HG03196 (cell line): ENCODE measurements around the gene CCDC6.
"Not testable (repeated sequence)": the region's sequence is repeated elsewhere in the genome, so short reads cannot be mapped to it uniquely, and the experiment has no call there.

Experiments
- ATAC-seq: cut with Tn5 transposase; IDR thresholded peaks from one replicate; pipeline ENCODE4 v1.9.1; 2021; ENCODE audit not compliant: unreplicated experiment

Gene CCDC6

DNA sequence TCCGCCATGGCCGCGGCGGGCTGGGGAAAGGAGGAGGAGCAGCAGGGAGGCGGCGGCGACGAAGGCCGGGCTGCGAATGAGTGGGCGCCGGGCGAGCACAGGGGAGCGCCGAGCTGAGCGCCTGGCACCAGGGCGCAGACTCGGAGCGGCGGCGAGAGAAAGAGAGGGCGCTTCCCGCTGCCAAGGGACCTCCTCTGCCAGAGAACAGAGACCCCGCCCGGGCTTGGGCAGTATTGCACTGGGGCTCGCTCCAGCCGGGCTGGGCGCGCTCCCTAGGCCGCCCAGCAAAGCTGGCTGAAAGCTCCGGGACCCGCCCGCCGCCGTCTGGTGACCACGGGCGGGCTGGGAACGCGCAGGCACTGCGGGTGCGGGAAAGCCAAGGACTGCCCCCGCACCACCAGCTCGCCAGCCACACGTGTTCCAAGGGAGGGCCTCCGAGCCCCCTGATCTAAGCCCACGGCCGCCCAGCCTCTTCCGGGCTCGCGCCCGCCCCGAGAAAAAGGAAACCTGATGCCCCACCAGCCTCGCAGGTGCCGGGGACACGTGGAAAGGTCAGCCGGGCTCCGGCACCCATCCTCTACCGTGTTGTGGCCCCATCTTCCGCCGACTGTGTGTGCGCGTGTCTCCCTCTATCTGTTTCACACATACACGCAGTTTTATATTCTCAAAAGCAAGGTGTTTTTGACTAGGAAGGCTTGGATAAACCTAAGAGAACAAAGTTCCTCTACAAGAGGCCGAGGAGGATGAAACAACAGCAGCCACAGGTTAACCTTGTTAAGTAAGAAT lies at the start of gene CCDC6:
Gene CCDC6, minus strand, starts transcription at position 140 of the 786 bp plus-strand sequence. Its CDS starts 132 bp downstream, at position 8.
- peak; percentile 82 for ATAC-seq

DNA sequence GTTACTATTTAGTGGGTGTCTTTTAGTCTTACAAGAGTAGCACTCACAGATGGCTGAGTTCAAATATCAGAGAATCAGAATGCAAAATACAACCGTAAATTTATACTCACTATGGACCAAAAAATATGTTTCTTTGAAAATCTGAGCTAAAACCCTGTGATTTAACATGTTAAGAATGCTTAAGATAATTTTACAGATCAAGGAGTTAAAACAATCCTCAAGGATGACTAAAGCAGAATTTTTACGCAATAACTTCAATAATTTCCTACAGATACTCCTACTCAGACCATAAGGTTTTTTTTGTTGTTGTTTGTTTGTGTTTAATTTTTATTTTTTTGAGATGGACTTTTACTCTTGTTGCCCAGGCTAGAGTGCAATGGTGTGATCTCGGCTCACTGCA lies 47.9 kb upstream of the CCDC6 start:
- no peak for ATAC-seq

DNA sequence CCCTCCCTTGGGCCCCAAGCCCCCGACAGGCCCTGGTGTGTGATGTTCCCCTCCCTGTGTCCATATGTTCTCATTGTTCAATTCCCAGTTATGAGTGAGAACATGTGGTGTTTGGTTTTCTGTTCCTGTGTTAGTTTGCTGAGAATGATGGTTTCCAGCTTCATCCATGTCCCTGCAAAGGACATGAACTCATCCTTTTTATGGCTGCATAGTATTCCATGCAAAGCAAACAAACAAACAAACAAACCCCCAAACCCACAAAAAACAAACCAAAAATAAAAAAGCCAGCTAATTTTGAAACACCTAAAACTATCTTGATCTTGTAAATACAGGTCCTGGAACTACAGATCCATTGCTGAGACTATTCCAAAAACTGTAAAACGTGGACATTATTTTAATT lies 47.4 kb upstream of the CCDC6 start:
- ATAC-seq, result not testable (repeated sequence)

DNA sequence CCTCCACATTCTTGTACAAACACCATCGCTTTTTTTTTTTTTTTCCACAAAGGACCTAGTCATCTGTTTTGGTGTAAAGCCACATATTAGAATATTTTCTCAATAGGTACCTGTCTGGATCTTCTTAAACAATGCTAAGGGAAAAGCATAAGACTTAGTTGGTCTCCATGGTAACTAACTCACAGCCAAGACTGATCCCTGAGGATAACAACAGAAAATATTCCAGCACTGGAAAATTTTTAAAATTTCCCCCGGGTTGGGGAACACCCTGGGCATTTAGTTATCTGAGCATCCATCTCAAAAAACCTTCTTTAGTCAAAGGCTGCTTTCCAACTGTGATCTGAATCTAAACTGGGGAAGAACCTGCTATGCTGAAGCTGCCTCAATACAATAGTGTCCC lies 43.7 kb upstream of the CCDC6 start:
- ATAC-seq, result no peak

DNA sequence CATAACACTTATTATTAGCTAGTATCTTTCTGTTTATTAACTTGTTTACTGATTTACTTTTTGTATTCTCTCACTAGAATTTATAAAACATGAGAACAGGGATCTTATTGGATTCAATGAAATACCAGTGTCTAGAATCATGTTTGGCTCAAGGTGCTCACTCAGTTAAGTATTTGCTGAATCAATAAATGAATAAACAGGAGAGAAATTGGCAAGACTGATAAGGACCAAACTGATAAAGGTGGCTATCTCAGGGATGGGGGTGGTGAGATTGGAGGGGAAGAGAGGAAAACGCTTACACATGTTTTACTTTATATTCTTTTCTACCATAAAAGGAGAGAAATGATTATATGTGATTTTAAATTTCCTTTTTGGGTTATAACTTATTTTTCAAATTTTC lies 43.3 kb upstream of the CCDC6 start:
- no peak for ATAC-seq

DNA sequence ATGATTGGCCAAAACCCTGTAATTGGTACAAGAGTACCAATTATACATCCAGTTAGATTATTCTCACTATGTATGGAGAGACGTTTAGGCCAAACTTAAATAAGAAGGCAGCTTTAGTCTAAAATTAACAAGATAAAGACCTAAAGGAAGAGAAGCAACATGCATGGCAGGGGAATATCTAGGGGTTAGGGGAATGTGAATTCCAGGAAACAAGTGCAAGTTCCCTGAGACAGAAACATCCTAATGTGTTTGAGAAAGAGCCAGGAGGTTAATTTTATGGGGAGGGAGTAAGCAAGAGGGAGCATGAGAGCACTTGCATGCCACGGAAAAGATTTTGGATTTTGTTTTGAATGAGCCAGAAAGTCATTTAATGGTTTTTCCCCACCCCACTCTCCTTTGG lies 39.6 kb upstream of the CCDC6 start:
- ATAC-seq, result no peak

DNA sequence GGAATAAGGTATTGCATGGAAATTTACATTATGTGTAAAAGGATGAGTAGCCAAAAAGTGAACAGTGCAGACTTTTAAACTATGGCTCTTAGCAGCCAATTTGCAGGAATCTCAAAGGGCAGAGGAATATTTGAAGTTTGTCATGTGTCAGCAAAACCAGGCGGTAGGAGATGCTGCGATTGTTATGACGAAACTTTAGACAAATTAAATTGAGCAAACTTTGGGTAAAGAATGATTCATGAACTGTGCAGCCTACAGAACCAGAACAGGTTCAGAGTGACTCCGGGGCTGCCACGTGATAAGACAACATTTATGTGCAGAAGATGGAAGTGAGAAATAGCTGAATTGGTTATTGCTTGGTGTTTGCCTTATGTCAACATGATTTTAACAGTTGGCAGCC lies 39.2 kb upstream of the CCDC6 start:
- ATAC-seq, result no peak

DNA sequence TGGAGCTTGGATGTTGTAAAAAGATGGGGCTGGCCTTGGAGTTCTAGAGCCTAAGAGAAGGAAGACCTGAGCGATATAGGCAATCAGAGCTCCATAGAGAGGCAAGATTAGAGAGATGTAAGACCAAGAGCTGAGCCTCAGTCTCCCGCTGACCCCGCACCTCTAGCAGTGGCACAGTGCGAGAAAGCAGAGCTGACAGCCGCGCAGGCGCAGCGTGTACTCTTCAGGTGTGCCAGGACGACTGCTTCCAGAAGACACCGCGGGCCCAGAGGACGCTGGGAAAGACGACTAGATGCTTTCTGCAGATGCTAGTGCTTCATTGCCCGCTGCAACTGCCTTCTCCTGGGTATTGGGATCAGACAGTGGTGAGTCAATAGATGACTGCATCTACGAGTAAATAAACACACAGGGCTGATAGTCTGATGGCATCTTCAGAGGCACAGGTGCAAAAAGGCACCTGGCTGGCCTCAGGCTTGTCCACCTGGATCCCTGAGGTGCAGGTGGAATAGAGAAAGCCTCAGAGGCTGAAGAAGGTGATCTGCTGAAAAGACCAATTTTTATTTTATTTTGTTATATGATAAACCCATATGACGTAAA lies 38.1 kb upstream of the CCDC6 start:
- no peak for ATAC-seq

DNA sequence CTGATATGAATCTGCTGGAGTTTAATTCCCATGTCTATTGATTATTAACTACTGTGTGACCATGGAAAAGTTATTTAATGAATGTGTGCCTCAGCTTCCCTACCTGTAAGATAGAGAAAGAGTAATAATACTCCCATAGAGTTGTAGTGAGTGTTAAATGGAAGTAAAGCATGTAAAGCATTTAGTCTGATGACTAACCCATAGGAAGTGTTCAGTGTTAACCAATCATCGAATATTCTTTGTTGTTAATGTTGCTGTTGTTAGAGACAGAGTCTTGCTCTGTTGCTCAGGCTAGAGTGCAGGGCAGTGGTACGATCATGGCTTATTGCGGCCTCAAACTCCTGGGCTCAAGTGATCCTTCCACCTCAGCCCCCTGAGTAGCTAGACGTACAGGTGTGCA lies 36.2 kb upstream of the CCDC6 start:
- ATAC-seq, result no peak

DNA sequence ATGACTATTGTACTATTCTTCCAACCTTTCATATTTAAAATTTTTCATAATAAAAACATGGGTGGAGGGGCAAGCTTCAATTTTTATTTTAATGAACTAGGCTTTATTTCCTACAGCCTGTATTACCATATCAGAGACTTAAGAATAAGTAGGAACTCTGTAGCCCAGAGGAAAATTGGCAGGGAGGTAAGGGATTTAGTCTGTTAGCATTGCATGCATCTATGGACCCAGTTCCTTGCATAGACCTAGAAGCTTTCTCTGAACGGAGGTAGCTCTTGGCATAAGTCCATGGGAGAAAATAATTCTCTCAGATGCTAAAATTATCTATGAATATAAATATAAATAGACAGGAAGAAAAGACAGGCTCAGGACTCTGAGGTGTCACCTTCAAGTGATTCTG lies 31.4 kb upstream of the CCDC6 start:
- ATAC-seq, result no peak

DNA sequence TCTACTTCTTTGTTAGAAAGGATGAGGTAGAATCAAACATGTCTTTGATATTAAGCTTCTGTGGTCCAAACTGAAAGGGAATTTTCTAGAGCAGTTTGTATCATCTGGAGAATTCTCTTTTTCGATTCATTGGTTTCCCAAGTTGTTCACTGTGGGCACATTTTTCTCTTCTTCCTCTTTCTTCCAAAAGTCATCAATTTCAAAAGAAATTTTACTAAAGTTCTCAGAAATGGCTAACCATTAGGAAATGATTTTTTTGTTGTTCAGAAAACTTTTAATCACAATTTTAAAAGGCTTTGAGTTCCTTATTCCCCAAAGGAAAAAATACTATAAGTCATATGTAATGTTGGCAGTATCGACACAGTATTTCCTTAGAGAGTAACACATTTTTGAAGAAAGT lies 28.3 kb upstream of the CCDC6 start:
- ATAC-seq, result no peak

DNA sequence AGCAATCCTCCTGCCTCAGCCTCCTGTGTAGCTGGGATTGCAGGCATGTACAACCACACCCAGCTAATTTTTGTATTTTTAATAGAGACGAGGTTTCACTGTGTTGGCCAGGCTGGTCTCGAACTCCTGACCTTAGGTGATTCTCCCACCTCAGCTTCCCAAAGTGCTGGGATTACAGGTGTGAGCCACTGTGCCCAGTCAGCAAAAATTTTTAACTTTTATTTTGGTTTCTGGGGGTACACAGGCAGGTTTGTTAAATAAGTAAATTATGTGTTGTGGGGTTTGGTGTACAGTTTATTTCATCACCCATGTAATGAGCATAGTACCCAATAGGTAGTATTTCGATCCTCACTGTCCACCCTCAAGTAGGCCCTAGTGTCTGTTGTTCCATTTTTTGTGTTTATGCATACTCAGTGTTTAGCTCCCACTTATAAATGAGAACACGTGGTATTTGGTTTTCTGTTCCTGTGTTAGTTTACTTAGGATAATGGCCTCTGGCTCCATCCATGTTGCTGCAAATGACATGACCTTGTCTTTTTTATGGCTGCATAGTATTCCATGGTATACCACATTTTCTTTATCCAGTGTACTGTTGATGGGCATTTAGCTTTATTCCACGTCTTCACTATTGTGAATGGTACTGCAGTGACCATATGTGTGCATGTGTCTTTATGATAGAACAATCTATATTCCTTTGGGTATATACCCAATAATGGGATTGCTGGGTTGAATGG lies 24.6 kb upstream of the CCDC6 start:
- ATAC-seq, result not testable (repeated sequence)

DNA sequence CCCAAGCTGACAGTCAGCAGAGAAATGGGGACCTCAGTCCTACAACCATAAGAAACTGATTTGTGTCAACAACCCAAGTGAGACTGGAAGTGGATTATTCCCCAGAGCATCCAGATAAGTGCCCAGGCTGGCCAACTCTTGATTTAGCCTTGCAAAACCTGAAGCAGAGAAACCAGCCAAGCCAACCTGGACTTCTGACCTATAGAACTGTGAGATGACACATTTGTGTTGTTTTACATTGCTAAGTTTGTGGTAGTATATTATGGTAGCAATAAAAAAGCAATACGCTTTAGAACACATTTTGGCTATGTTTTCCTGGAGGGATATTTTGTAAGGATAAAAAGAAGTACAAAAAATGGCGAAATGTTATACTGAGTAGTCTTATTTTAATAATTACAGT lies 19.7 kb upstream of the CCDC6 start:
- no peak for ATAC-seq

DNA sequence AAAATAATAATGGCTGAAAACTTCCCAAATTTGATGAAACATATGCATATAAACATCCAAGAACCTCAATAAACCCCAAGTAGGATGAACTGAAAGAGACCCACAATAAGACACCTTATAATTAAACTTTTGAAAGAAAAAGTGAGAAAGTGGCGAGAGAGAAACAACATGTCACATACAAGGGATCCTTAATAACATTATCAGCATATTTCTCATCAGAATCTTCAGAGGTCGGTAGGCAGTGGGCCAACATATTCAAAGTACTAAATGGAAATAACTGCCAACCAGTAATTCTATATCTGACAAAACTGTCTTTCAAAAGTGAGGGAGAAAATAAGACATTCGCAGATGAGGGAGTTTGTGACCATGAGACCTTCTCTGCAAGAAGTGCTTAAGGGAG lies 16.6 kb upstream of the CCDC6 start:
- no peak for ATAC-seq

DNA sequence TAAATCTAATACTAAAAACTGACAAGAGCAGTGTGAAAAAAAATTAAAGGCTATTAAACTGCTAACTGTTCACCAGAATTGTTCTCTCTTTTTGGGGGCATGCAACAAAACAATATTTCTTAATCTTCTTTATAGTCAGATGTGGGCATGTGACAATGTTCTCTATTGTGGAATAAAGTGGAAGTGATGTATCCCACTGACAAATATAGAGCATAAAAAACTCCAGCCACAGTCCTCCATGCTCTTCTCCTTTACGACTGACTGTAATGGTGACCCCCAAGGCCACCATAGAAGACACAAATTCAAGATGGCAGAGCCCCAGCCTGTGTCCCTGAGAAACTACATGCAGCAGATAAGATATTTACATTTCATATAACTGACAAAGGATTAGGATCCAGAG lies 11.6 kb upstream of the CCDC6 start:
- no peak for ATAC-seq

DNA sequence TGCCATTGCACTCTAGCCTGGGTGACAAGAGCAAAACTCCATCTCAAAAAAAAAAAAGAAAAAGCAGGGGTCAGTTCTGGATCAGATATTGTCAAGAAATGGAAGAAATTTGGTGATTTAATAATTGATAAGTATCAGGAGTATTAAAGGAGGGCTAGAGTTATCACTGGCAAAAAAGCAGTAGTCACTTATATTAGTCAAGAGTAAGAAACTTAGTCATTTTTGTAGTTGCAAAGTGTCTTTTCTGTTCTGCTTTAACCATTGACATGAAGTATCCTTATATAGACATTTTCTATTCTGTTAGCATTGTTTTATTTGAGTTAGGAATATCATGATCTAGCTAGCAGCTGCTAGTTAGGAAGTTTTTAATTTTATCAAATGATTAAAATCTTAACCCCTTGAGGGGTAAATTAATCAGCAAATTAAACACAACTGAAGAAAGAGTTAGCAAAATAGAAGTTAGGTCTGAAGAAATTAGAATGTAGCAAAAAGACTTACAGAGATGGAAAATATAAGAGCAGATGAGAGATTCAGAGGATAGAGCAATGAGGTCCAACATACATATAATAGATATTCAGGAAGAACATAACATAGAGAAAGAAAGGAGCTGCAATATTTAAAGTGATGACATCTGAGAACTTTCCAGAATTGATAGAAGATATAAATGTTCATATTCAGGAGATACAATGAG lies 7.3 kb upstream of the CCDC6 start:
- no peak for ATAC-seq

DNA sequence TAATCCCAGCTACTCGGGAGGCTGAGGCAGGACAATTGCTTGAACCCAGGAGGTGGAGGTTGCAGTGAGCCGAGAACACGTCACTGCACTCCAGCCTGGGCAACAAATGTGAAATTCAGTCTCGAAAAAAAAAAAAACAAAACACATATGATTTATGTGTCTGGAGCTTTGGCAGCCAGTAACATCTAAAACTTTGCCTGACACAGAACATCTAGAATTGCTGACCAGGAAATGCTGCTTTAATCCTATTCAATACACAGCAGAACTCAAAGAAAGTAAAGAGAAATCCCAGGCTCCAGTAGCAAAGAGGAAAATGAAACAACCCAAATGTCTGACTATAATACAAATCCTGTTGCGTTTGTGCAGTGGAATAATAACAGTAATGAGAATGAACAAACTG lies 4.5 kb upstream of the CCDC6 start:
- ATAC-seq, result no peak

DNA sequence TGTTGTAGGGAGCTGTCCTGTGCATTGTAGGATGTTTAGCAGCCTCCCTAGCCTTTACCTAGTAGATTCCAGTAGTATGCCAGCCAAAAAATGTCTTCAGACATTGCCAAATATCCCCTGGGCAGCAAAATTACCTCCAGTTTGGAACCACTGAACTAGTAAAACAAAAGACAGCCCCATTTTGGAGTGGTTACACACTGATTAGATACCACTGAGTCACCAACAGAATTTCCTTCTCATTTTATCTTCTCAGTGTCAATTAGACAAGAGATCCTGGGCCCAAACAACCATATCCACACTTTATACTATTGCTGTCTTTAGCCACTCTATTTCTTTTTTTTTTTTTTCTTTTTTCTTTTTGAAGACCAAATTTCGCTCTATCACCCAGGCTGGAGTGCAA lies 3.5 kb upstream of the CCDC6 start:
- ATAC-seq, result no peak

DNA sequence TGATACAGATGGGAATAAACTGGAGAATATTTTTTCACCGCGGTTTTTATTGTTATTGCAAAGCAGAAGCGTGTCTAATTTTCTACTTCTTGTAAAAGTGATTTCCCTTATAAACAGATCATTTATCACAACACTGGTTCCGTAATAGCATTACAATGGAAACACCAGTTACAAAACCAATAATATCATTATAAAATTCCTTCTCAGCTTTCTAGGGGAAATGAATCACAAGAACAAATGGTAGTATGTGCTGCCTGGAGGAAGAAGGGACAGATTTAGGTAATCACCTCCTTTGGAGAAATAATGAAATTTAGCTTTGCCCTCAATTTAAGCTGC lies 2.4 kb upstream of the CCDC6 start:
- ATAC-seq, result no peak

DNA sequence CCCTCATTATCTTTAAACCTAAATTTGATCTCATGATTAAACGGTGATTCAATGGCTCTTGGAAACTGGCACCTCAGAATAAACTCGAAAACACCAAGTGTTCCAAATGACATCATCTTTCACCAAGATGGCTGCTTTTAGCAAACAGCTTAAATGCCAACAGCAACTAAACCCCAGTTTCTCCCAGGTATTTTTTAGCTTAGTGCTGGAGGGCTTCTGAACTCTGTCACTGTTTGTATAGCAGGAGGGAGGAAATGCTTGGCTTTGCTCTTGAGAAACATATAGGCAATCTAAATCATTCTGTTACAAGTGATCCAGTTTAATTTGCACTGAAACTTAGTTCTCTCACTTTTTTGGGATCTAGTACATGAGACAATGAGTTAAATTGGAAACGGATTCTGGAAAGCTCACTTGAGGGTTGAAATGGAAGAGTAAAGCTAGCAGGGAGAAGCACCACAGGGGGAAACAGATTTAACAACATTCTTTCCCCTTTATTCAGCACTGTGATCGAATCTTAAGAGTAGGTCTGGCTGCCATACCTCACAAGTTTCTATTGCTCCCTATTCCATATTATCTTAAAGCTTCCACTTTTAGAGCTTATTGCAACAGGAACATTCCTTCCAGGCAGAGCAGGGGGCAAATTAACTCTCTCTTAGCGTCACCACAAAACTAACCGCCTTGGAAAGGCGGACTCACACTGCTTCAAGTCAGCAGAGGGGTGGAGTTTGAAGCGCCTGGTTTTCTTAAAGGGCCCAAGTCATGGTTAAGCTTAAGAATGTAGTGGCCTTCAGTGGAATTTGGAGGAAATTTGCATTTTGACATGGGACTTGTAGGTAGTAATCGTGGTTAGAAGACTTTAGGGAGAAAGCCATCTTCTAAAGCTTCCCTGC lies 1.8 kb upstream of the CCDC6 start:
- ATAC-seq, result peak; percentile 26

DNA sequence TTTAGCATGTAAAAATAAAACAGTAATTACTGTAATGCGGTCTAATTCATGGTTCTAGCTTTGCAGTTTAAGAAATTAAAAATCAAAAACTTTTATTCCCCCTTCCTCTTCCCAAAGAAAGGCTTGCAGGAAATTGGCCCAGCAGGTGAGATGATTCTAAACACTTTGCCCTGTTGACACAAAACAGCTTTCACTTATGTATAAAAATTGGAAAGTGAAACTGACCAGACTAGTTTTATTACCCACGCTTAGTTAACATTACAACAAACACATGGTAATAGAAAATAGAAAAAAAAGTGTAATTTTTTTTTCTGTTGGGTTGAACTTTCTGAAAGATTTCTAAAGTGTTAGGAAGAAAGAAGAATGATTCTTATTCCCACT lies 1.2 kb upstream of the CCDC6 start:
- no peak for ATAC-seq
